HG02943 (cell line): ENCODE results near the gene COA1.
A peak's percentile ranks its signal among the peaks of the same experiment; 100 is the strongest.
"Not testable (repeated sequence)": the region's sequence is repeated elsewhere in the genome, so short reads cannot be mapped to it uniquely, and the experiment has no call there.

Experiments used
- ATAC-seq: cut with Tn5 transposase; IDR thresholded peaks from one replicate; pipeline ENCODE4 v1.9.1; 2021; ENCODE audit warnings: mild to moderate bottlenecking, low read depth, moderate library complexity; ENCODE audit not compliant: unreplicated experiment

Gene COA1

GRCh38 chr7:43729214-43729923, at the start of gene COA1:
TSS of gene COA1 (minus strand) at chr7:43729523. CDS start at chr7:43648614, 80,909 bp downstream.
- peak; percentile 85 for ATAC-seq

GRCh38 chr7:43778293-43779044, 49.1 kb upstream of the COA1 start:
- not testable (repeated sequence) for ATAC-seq

- ATAC-seq: not testable (repeated sequence)
These were observed 45.9 kb upstream of the COA1 start for GRCh38 chr7:43775255-43775654.

- ATAC-seq: not testable (repeated sequence)
These were observed 43.9 kb upstream of the COA1 start for GRCh38 chr7:43773268-43773667.

- ATAC-seq: no peak
These were observed 42.2 kb upstream of the COA1 start for GRCh38 chr7:43771573-43771972.

- ATAC-seq: no peak
These were observed 41.8 kb upstream of the COA1 start for GRCh38 chr7:43771128-43771527.

- ATAC-seq: no peak
These were observed 40.6 kb upstream of the COA1 start for GRCh38 chr7:43769791-43770465.

GRCh38 chr7:43769281-43769680, 40.0 kb upstream of the COA1 start:
- no peak for ATAC-seq

GRCh38 chr7:43768887-43769272, 39.6 kb upstream of the COA1 start:
- no peak for ATAC-seq

- no peak for ATAC-seq
These were observed 39.0 kb upstream of the COA1 start for GRCh38 chr7:43768201-43768886.

GRCh38 chr7:43767311-43767710, 38.0 kb upstream of the COA1 start:
- no peak for ATAC-seq

GRCh38 chr7:43766564-43766963, 37.2 kb upstream of the COA1 start:
- ATAC-seq: no peak

- no peak for ATAC-seq
These were observed 35.6 kb upstream of the COA1 start for GRCh38 chr7:43764807-43765491.

GRCh38 chr7:43764039-43764761, 34.9 kb upstream of the COA1 start:
- no peak for ATAC-seq

GRCh38 chr7:43763183-43763582, 33.9 kb upstream of the COA1 start:
- ATAC-seq: no peak

- ATAC-seq: no peak
These were observed 32.8 kb upstream of the COA1 start for GRCh38 chr7:43761938-43762692.

- ATAC-seq: no peak
These were observed 32.1 kb upstream of the COA1 start for GRCh38 chr7:43761382-43761781.

GRCh38 chr7:43760861-43761260, 31.5 kb upstream of the COA1 start:
- ATAC-seq: no peak
